Choroid plexus epithelial cell (primary cell): ENCODE measurements around the gene SNX21.

Source experiments
- DNase-seq: peaks from one replicate; pipeline ENCODE4 v3.0.0-alpha.2; 2010; ENCODE audit warnings: low read depth
- H3K4me3 ChIP-seq: 2 replicates; pipeline ENCODE4 v1.5.1; 2011; ENCODE audit warnings: low read depth, mild to moderate bottlenecking, control low read depth, low read length, moderate library complexity
- TF ChIP-seq, protein P1 (sequence below): conservative IDR thresholded peaks from 2 replicates; pipeline ENCODE4 v1.5.1; 2011; ENCODE audit warnings: low read depth, mild to moderate bottlenecking, control low read depth, inconsistent platforms, low read length, moderate library complexity

Gene SNX21

GRCh38 chr20:45841407-45842129 lies 8.0 kb downstream of the SNX21 start:
- H3K4me3 ChIP-seq, result no peak overlapping the region
- no peak for DNase-seq
- TF ChIP-seq, protein P1, sequence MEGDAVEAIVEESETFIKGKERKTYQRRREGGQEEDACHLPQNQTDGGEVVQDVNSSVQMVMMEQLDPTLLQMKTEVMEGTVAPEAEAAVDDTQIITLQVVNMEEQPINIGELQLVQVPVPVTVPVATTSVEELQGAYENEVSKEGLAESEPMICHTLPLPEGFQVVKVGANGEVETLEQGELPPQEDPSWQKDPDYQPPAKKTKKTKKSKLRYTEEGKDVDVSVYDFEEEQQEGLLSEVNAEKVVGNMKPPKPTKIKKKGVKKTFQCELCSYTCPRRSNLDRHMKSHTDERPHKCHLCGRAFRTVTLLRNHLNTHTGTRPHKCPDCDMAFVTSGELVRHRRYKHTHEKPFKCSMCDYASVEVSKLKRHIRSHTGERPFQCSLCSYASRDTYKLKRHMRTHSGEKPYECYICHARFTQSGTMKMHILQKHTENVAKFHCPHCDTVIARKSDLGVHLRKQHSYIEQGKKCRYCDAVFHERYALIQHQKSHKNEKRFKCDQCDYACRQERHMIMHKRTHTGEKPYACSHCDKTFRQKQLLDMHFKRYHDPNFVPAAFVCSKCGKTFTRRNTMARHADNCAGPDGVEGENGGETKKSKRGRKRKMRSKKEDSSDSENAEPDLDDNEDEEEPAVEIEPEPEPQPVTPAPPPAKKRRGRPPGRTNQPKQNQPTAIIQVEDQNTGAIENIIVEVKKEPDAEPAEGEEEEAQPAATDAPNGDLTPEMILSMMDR, result no peak

GRCh38 chr20:45842169-45842812 lies 8.7 kb downstream of the SNX21 start:
- TF ChIP-seq, protein P1, result no peak
- DNase-seq, result peak; percentile 62
- no peak overlapping the region for H3K4me3 ChIP-seq

GRCh38 chr20:45843506-45843905 lies 9.9 kb downstream of the SNX21 start:
- no peak for DNase-seq
- no peak overlapping the region for H3K4me3 ChIP-seq

GRCh38 chr20:45845452-45845851 lies 11.9 kb downstream of the SNX21 start:
- TF ChIP-seq, protein P1, result no peak
- H3K4me3 ChIP-seq, result no peak overlapping the region
- DNase-seq, result no peak

More at GRCh38 chr20:45843506-45843905, 9.9 kb downstream of the SNX21 start:
- TF ChIP-seq, protein P1, result no peak

DNA sequence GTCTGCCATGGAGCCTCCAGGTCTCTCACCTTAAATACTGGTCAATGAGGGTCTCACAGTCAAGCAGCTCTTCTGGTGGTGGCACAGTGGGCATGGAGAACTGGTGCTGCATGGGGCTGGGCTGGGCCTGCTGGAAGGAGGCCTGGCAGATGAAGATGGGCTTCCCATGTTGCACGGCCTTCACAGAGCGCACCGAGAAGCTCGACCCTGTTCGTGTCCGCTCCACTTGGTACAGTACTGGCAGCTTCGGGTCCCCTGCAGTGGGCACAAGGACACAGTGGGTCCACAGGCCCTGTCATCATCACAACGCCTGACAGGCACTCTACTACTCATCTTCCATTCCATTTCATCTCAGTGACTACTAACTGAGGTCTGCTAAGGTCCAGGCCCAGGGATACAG lies 14.8 kb downstream of the SNX21 start:
- no peak for DNase-seq
- TF ChIP-seq, protein P1, result no peak
- no peak overlapping the region for H3K4me3 ChIP-seq

DNA sequence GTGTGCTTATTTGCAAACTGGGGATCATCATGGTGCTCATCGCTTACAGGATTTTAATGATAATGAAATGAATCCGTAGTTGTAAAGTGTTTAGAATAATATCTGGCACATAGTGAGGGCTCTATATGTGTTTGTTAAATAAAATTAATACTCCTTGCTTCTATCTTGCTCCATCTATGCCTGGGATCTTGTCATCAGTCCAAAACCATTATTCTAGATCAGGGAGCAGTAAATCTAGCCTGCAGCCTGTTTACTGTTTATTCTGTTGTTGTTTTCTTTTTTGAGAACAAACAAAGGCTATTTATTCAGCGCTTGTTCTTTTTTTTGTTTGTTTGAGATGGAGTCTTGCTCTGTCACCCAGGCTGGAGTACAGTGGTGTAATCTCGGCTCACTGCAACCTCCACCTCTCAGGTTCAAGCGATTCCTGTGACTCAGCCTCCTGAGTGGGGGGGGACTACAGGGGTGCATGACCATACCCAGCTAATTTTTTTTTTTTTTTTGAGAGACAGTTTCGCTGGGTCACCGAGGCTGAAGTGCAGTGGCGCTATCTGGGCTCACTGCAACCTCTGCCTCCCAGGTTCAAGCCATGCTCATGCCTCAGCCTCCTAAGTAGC lies 15.5 kb downstream of the SNX21 start:
- DNase-seq, result no peak
- no peak overlapping the region for H3K4me3 ChIP-seq
- TF ChIP-seq, protein P1, result no peak
